Osteoblast (primary cell): ENCODE data around the gene DPP4. TPM values are rescaled to one million over a fixed set of nuclear protein-coding genes. Genes with fewer than 3 reads are reported as not detected.

Experiments used
- DNase-seq: peaks from one replicate; pipeline ENCODE4 v3.0.0; 2011; ENCODE audit warnings: low spot score, mixed read lengths; ENCODE audit not compliant: insufficient read length; ENCODE audit errors: missing footprints
- H2AFZ ChIP-seq: 2 replicates; pipeline ENCODE4 v1.6.0; 2011; ENCODE audit warnings: mild to moderate bottlenecking, low read length
- H3K27ac ChIP-seq: 2 replicates; pipeline ENCODE4 v1.5.1; 2011; ENCODE audit warnings: mild to moderate bottlenecking, low read depth, low read length, moderate library complexity
- H3K27me3 ChIP-seq: 2 replicates; pipeline ENCODE4 v1.6.0; 2012; ENCODE audit warnings: mild to moderate bottlenecking, control low read depth, inconsistent platforms, low read length, moderate library complexity; ENCODE audit not compliant: insufficient read depth
- H3K36me3 ChIP-seq: 2 replicates; pipeline ENCODE4 v1.5.1; 2011; ENCODE audit warnings: mild to moderate bottlenecking, low read length, control low read depth, moderate library complexity; ENCODE audit not compliant: insufficient read depth
- H3K4me1 ChIP-seq: 2 replicates; pipeline ENCODE4 v1.5.1; 2011; ENCODE audit warnings: mild to moderate bottlenecking, low read length, control low read depth, moderate library complexity; ENCODE audit not compliant: insufficient read depth
- H3K4me2 ChIP-seq: 2 replicates; pipeline ENCODE4 v1.6.0; 2011; ENCODE audit warnings: mild to moderate bottlenecking, low read length; ENCODE audit not compliant: insufficient read depth
- H3K4me3 ChIP-seq: fragments of 200-600 bp; sonication (generic); 3 replicates; pipeline ENCODE4 v1.5.1; 2012; ENCODE audit warnings: mild to moderate bottlenecking, low read length, inconsistent platforms; ENCODE audit not compliant: insufficient read depth
- H3K79me2 ChIP-seq: 2 replicates; pipeline ENCODE4 v1.6.0; 2012; ENCODE audit warnings: mild to moderate bottlenecking, low read length, control low read depth, inconsistent platforms; ENCODE audit not compliant: insufficient read depth
- H3K9me3 ChIP-seq: 2 replicates; pipeline ENCODE4 v1.5.1; 2011; ENCODE audit warnings: low read depth, low read length, control low read depth
- H4K20me1 ChIP-seq: 2 replicates; pipeline ENCODE4 v1.6.0; 2012; ENCODE audit warnings: mild to moderate bottlenecking, low read length, control low read depth; ENCODE audit not compliant: insufficient read depth
- CTCF ChIP-seq: IDR thresholded peaks from 2 replicates; pipeline ENCODE4 v1.5.1; 2011; ENCODE audit warnings: mild to moderate bottlenecking, low read depth, low read length, moderate library complexity; ENCODE audit errors: extremely low read depth
- total RNA-seq: library from RNA; depleted of rRNA; stranded (reverse); fragments of >200 nt; gene quantifications from 2 replicates; pipeline ENCODE4 v1.2.3, GENCODE V29; 2012

The DPP4 gene
- total RNA-seq, 1 donor: 192 TPM

- TF ChIP-seq CTCF: no peak
- Histone ChIP-seq H2AFZ (no peak overlapping the region), H3K4me1 (no peaks in the 10 kb centered on the region), H3K79me2 (no peaks in the 10 kb centered on the region), H4K20me1 (no peaks in the 10 kb centered on the region), H3K27me3 (no peaks in the 10 kb centered on the region), H3K27ac (no peak overlapping the region), H3K36me3 (no peaks in the 10 kb centered on the region), H3K9me3 (no peaks in the 10 kb centered on the region), H3K4me2 (no peak overlapping the region), H3K4me3 (no peak overlapping the region)
- no peak for DNase-seq
Observed at GRCh38 chr2:161952783-161953191, 121.2 kb downstream of the DPP4 start.

GRCh38 chr2:161947836-161948235 lies 126.2 kb downstream of the DPP4 start:
- Histone ChIP-seq H3K27ac (no peak overlapping the region), H3K27me3 (no peaks in the 10 kb centered on the region), H3K79me2 (no peaks in the 10 kb centered on the region), H3K36me3 (no peaks in the 10 kb centered on the region), H2AFZ (no peak overlapping the region), H3K9me3 (no peaks in the 10 kb centered on the region), H4K20me1 (no peaks in the 10 kb centered on the region), H3K4me2 (no peak overlapping the region), H3K4me1 (no peaks in the 10 kb centered on the region), H3K4me3 (no peak overlapping the region)
- DNase-seq: no peak
- no peak for TF ChIP-seq CTCF

DNA sequence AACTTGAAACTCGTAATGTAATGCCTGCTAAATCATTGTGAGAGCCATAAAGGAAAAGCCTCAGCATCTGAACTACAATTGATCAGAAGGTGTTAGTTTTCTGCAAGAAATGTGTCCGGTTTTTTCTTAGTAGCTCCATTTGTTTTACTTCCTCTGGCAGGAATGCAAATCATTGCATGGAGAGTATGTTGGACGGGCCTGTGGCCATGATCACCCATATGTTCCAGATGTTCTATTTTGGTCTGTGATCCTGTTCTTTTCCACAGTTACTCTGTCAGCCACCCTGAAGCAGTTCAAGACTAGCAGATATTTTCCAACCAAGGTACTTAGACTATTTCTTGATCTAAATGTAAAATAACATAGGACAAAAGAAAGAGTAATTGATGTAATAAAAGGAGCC lies 126.6 kb downstream of the DPP4 start:
- H3K4me2 ChIP-seq: no peak overlapping the region
- no peaks in the 10 kb centered on the region for H3K79me2 ChIP-seq
- no peaks in the 10 kb centered on the region for H3K27me3 ChIP-seq
- H3K36me3 ChIP-seq: no peaks in the 10 kb centered on the region
- no peak for DNase-seq
- no peak overlapping the region for H3K27ac ChIP-seq
- no peaks in the 10 kb centered on the region for H3K4me1 ChIP-seq
- H3K9me3 ChIP-seq: no peaks in the 10 kb centered on the region
- H2AFZ ChIP-seq: no peak overlapping the region
- no peak overlapping the region for H3K4me3 ChIP-seq
- TF ChIP-seq CTCF: no peak
- H4K20me1 ChIP-seq: no peaks in the 10 kb centered on the region

- H3K27ac ChIP-seq: no peak overlapping the region
- peak; percentile 38 for DNase-seq
- peak; percentile 61 for TF ChIP-seq CTCF
Observed at GRCh38 chr2:161946489-161947107, 127.4 kb downstream of the DPP4 start.

More at GRCh38 chr2:161946489-161947107, 127.4 kb downstream of the DPP4 start:
- H3K36me3 ChIP-seq: no peaks in the 10 kb centered on the region
- peaks cover under 1% of the 10 kb centered on the region for H3K27me3 ChIP-seq
- H3K4me1 ChIP-seq: no peaks in the 10 kb centered on the region
- H3K4me3 ChIP-seq: no peak overlapping the region
- no peaks in the 10 kb centered on the region for H4K20me1 ChIP-seq
- H3K4me2 ChIP-seq: no peak overlapping the region
- no peak overlapping the region for H2AFZ ChIP-seq
- no peaks in the 10 kb centered on the region for H3K79me2 ChIP-seq
- no peaks in the 10 kb centered on the region for H3K9me3 ChIP-seq
